IMR-90 (cell line): ENCODE results near the gene TTC28. TPM values are rescaled to one million over a fixed set of nuclear protein-coding genes. Genes with fewer than 3 reads are reported as not detected.

Experiments used
- ATAC-seq: fragments of 200-7000 bp; cut with Tn5 transposase; 2 replicates; pipeline ENCODE4 v1.9.1; 2020; ENCODE audit warnings: low read depth, mild to moderate bottlenecking, moderate library complexity
- BruUV-seq: library from RNA; stranded (reverse); fragments of 400-500 nt; replicated peaks from 2 replicates; lab custom pipeline; 2021; lab: Mats Ljungman, UMichigan
- CTCF ChIA-PET: fragments of 300-600 bp; formaldehyde crosslinking; extraction: SDS; loops from one replicate; lab custom pipeline; 2021; ENCODE audit warnings: antibody characterized with exemption; lab: Yijun Ruan, JAX
- POLR2A ChIA-PET: fragments of 300-600 bp; sonication (Branson Sonifier 250); formaldehyde crosslinking; loops from one replicate; lab custom pipeline; 2022; ENCODE audit warnings: antibody characterized with exemption; ENCODE audit not compliant: unreplicated experiment; lab: Charles Lee
- DNase-seq: peaks from one replicate; pipeline ENCODE4 v3.0.0; 2013
- H2AFZ ChIP-seq: replicated peaks from 2 replicates; pipeline ENCODE3; 2013; ENCODE audit warnings: low read length, mild to moderate bottlenecking; ENCODE audit not compliant: poor library complexity
- H2AK5ac ChIP-seq: 2 replicates; pipeline ENCODE4 v1.6.1; 2013; ENCODE audit warnings: low read depth, low read length, inconsistent platforms
- H2AK9ac ChIP-seq: replicated peaks from 2 replicates; pipeline ENCODE3; 2013; ENCODE audit warnings: mild to moderate bottlenecking, low read depth, low read length, moderate library complexity; ENCODE audit not compliant: poor library complexity
- H2BK120ac ChIP-seq: 2 replicates; pipeline ENCODE4 v1.6.1; 2013; ENCODE audit warnings: low read depth, low read length, inconsistent platforms
- H2BK15ac ChIP-seq: 3 replicates; pipeline ENCODE4 v1.6.1; 2013; ENCODE audit warnings: low read depth, low read length, inconsistent platforms
- H2BK20ac ChIP-seq: 2 replicates; pipeline ENCODE4 v1.6.1; 2013; ENCODE audit warnings: low read depth, mild to moderate bottlenecking, inconsistent platforms, low read length, moderate library complexity
- H2BK5ac ChIP-seq: 2 replicates; pipeline ENCODE4 v1.6.1; 2013; ENCODE audit warnings: mild to moderate bottlenecking, low read depth, low read length, inconsistent platforms; ENCODE audit not compliant: poor library complexity, severe bottlenecking
- H3K14ac ChIP-seq: replicated peaks from 2 replicates; pipeline ENCODE4 v1.6.1; 2013; ENCODE audit warnings: low read depth, low read length, inconsistent platforms
- H3K18ac ChIP-seq: 2 replicates; pipeline ENCODE4 v1.6.1; 2013; ENCODE audit warnings: low read depth, low read length, control low read depth
- H3K23ac ChIP-seq: 2 replicates; pipeline ENCODE4 v1.6.1; 2013; ENCODE audit warnings: low read depth, low read length, inconsistent platforms
- H3K27ac ChIP-seq: 2 replicates; pipeline ENCODE4 v1.5.1; 2013; ENCODE audit warnings: mild to moderate bottlenecking, control low read depth, low read length; ENCODE audit not compliant: insufficient read depth
- H3K27me3 ChIP-seq: 2 replicates; pipeline ENCODE4 v1.6.1; 2013; ENCODE audit warnings: low read length; ENCODE audit not compliant: control insufficient read depth, insufficient read depth
- H3K36me3 ChIP-seq: 2 replicates; pipeline ENCODE4 v1.6.1; 2013; ENCODE audit warnings: low read length, mixed read lengths; ENCODE audit not compliant: control insufficient read depth, insufficient read depth
- H3K4ac ChIP-seq: 2 replicates; pipeline ENCODE4 v1.6.1; 2013; ENCODE audit warnings: low read depth, low read length, inconsistent platforms
- H3K4me1 ChIP-seq: 2 replicates; pipeline ENCODE4 v1.6.1; 2013; ENCODE audit warnings: low read length, mixed read lengths; ENCODE audit not compliant: control insufficient read depth, insufficient read depth
- H3K4me2 ChIP-seq: 2 replicates; pipeline ENCODE4 v1.6.1; 2013; ENCODE audit warnings: low read depth, mild to moderate bottlenecking, control low read depth, low read length, moderate library complexity
- H3K4me3 ChIP-seq: 2 replicates; pipeline ENCODE4 v1.5.1; 2013; ENCODE audit warnings: low read depth, mild to moderate bottlenecking, control low read depth, low read length, moderate library complexity; ENCODE audit not compliant: insufficient read depth
- H3K56ac ChIP-seq: 2 replicates; pipeline ENCODE4 v1.6.1; 2013; ENCODE audit warnings: low read length, inconsistent platforms; ENCODE audit not compliant: insufficient read depth; ENCODE audit errors: extremely low read depth
- H3K79me1 ChIP-seq, 2 experiments: 2 replicates each; pipeline ENCODE4 v1.6.1; 2013; ENCODE audit warnings: low read length in 2 of 2, inconsistent platforms in 1 of 2, low read depth in 1 of 2
- H3K9ac ChIP-seq: 2 replicates; pipeline ENCODE4 v1.6.1; 2013; ENCODE audit warnings: low read depth, low read length, control low read depth
- H3K9me1 ChIP-seq: 2 replicates; pipeline ENCODE4 v1.6.1; 2013; ENCODE audit warnings: low read length, inconsistent platforms; ENCODE audit not compliant: insufficient read depth
- H3K9me3 ChIP-seq: 2 replicates; pipeline ENCODE4 v1.6.1; 2013; ENCODE audit warnings: low read length; ENCODE audit not compliant: control insufficient read depth, insufficient read depth
- H4K20me1 ChIP-seq: 2 replicates; pipeline ENCODE4 v1.6.1; 2013; ENCODE audit warnings: low read length, inconsistent platforms; ENCODE audit not compliant: insufficient read depth
- H4K5ac ChIP-seq: 2 replicates; pipeline ENCODE4 v1.6.1; 2013; ENCODE audit warnings: mild to moderate bottlenecking, low read depth, low read length, control low read depth
- H4K8ac ChIP-seq, 2 experiments: 2 replicates each; pipeline ENCODE4 v1.6.1; 2013; ENCODE audit warnings: low read depth in 2 of 2, low read length in 2 of 2, control low read depth in 1 of 2, inconsistent platforms in 1 of 2
- H4K91ac ChIP-seq: 2 replicates; pipeline ENCODE4 v1.6.1; 2013; ENCODE audit warnings: low read depth, low read length, inconsistent platforms; ENCODE audit not compliant: insufficient read depth
- CEBPB ChIP-seq: IDR thresholded peaks from 2 replicates; pipeline ENCODE4 v1.6.1; 2012; ENCODE audit warnings: low read depth, low read length, improper control_type of control experiment
- CHD1 ChIP-seq: IDR thresholded peaks from 2 replicates; pipeline ENCODE4 v1.6.1; 2012; ENCODE audit warnings: low read depth, low read length, improper control_type of control experiment
- MAZ ChIP-seq: IDR thresholded peaks from 2 replicates; pipeline ENCODE4 v1.6.1; 2012; ENCODE audit warnings: low read depth, mild to moderate bottlenecking, low read length, improper control_type of control experiment, moderate library complexity, borderline replicate concordance
- NFE2L2 ChIP-seq: fragments of 150-350 bp; IDR thresholded peaks from 2 replicates; pipeline ENCODE4 v1.6.1; 2016; ENCODE audit warnings: low read depth, mild to moderate bottlenecking, low read length
- POLR2A ChIP-seq: IDR thresholded peaks from 2 replicates; pipeline ENCODE4 v1.6.1; 2012; ENCODE audit warnings: mild to moderate bottlenecking, low read depth, low read length
- RAD21 ChIP-seq: IDR thresholded peaks from 2 replicates; pipeline ENCODE4 v1.6.1; 2012; ENCODE audit warnings: low read length, improper control_type of control experiment
- WGBS, 2 experiments: methylation state at CpG; one replicate each; pipeline versions ENCODE4 v1.1.5 to v1.1.7; 2013; ENCODE audit warnings: missing lambda C conversion rate in 2 of 2; ENCODE audit not compliant: insufficient read length in 1 of 2; ENCODE audit errors: extremely low coverage in 2 of 2; 5-methylcytosine and 5-hydroxymethylcytosine counted together
- dilution Hi-C: fragments of 300-500 bp; cut with HindIII; formaldehyde crosslinking; loops from one replicate; pipeline ENCODE4 v1.14.3; 2018; ENCODE audit warnings: low sequenced_read_pairs; ENCODE audit not compliant: unreplicated experiment
- in situ Hi-C: fragments of 300-500 bp; cut with MboI; formaldehyde crosslinking; loops from 3 replicates; pipeline ENCODE4 v1.14.3; 2019; ENCODE audit warnings: low sequenced_read_pairs, inconsistent platforms, mixed read lengths
- intact Hi-C: fragments of 100-400 bp; cut with micrococcal nuclease; formaldehyde crosslinking; loops from 2 replicates; pipeline ENCODE4 v1.10.0; 2022
- polyA plus RNA-seq, 3 experiments: library from polyadenylated mRNA; depleted of rRNA; stranded (reverse); fragments of >200 nt; gene quantifications; 2 replicates each; pipeline ENCODE4 v1.2.3, GENCODE V29; 2012; ENCODE audit warnings: low replicate concordance in 1 of 3
- total RNA-seq: library from RNA; depleted of rRNA; stranded (reverse); fragments of >200 nt; gene quantifications from 2 replicates; pipeline ENCODE4 v1.2.3, GENCODE V29; 2012
- TF ChIP-seq, protein P1 (sequence below): fragments of 150-350 bp; IDR thresholded peaks from 2 replicates; pipeline ENCODE4 v1.6.1; 2017; ENCODE audit warnings: mild to moderate bottlenecking, antibody characterized with exemption, low read length, low read depth
- TF ChIP-seq, protein P2 (sequence below): conservative IDR thresholded peaks from 2 replicates; pipeline ENCODE4 v1.5.1; 2012; ENCODE audit warnings: mild to moderate bottlenecking, low read depth, low read length, improper control_type of control experiment

TTC28 gene
- total and polyA plus RNA-seq, 2 of the 4 experiments (the other 2 are of a cell fraction), result 5.6 to 13.3 TPM

DNA sequence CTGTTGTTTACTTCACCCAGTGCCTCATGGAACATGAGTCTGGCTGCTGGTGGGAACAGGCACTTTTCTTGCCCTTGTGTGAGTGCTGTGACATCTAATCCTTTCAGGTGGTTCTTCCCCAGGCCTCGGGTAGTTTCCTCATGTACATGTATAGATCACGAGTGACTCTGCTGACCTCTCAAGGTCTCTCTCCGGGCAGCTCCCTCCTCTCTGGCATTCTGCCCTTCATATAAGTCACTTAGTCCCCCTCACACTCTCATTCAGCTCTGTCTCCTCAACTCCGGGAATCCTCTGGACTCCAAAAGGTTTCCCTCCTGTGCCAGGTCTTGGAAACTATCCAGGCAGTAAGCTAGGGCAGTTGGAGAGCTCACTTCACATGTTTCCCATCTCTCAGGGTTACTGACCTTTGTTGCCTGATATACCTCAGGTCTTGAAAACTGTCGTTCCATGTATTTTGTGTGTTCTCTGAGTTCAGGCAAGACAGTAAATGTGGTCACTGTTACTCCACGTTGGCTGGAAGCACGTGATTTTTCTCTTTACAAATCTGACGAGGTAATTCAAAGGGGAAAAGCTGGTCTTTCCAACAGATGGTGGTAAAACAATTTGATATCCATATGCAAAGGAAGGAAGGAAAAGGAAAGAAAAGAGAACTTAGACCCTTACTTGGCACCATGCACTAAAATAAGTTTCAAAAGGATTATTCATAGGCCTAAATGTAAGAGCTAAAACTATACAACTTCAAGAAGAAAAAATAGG, 720.1 kb downstream of the TTC28 start:
- Histone ChIP-seq H4K8ac (no peak overlapping the region), H3K56ac (no peak overlapping the region), H3K27ac (no peak overlapping the region), H3K4me2 (no peak overlapping the region), H3K9me3 (no peaks in the 10 kb centered on the region), H2BK15ac (no peak overlapping the region), H4K91ac (no peak overlapping the region), H4K5ac (no peak overlapping the region), H2BK5ac (no peak overlapping the region), H2BK120ac (no peak overlapping the region), H3K9ac (no peak overlapping the region), H3K4me1 (peaks cover 6% of the 10 kb centered on the region), H4K20me1 (no peaks in the 10 kb centered on the region), H3K36me3 (no peaks in the 10 kb centered on the region), H3K4me3 (no peak overlapping the region), H3K9me1 (0 out of 2 replicates have a peak, but pooled peaks cover 2% of the 10 kb centered on the region), H3K14ac (no peak overlapping the region), H2AK5ac (0 out of 2 replicates have a peak overlapping the region, but pooled peaks have one; percentile 78), H3K18ac (no peak overlapping the region), H2AK9ac (no peak overlapping the region), H2BK20ac (no peak overlapping the region), H3K23ac (no peak overlapping the region), H2AFZ (no peak overlapping the region), H3K27me3 (no peaks in the 10 kb centered on the region), H3K4ac (no peak overlapping the region), H3K79me1 (no peaks in the 10 kb centered on the region)
- intact Hi-C loops, result no loop called here
- no peak for ATAC-seq
- no TSS peak for BruUV-seq
- POLR2A ChIA-PET, result no interaction called here
- WGBS, 2 experiments, result 59% methylated on average over 3 of the region's 8 CpGs; no CpG with 5 or more reads in 1 of the 2 experiments
- DNase-seq, result no peak
- in situ Hi-C loops, result no loop called here
- CTCF ChIA-PET, result interaction anchor here (0.5 kb wide), 1 partner anchor 243 kb away, joined by 3 read pairs; no protein-coding TSS in a partner anchor
- no peak for TF ChIP-seq MAZ
- TF ChIP-seq CEBPB, result no peak
- TF ChIP-seq POLR2A, result no peak
- TF ChIP-seq, protein P1, sequence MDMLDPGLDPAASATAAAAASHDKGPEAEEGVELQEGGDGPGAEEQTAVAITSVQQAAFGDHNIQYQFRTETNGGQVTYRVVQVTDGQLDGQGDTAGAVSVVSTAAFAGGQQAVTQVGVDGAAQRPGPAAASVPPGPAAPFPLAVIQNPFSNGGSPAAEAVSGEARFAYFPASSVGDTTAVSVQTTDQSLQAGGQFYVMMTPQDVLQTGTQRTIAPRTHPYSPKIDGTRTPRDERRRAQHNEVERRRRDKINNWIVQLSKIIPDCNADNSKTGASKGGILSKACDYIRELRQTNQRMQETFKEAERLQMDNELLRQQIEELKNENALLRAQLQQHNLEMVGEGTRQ, result no peak
- no peak for TF ChIP-seq NFE2L2
- TF ChIP-seq, protein P2, sequence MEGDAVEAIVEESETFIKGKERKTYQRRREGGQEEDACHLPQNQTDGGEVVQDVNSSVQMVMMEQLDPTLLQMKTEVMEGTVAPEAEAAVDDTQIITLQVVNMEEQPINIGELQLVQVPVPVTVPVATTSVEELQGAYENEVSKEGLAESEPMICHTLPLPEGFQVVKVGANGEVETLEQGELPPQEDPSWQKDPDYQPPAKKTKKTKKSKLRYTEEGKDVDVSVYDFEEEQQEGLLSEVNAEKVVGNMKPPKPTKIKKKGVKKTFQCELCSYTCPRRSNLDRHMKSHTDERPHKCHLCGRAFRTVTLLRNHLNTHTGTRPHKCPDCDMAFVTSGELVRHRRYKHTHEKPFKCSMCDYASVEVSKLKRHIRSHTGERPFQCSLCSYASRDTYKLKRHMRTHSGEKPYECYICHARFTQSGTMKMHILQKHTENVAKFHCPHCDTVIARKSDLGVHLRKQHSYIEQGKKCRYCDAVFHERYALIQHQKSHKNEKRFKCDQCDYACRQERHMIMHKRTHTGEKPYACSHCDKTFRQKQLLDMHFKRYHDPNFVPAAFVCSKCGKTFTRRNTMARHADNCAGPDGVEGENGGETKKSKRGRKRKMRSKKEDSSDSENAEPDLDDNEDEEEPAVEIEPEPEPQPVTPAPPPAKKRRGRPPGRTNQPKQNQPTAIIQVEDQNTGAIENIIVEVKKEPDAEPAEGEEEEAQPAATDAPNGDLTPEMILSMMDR, result no peak
- no peak for TF ChIP-seq RAD21
- TF ChIP-seq CHD1, result no peak
- dilution Hi-C loops, result no loop called here
